ENCODE data around the gene TMEM132E. TPM values are rescaled to one million over a fixed set of nuclear protein-coding genes. Genes with fewer than 3 reads are reported as not detected.

The TMEM132E gene
- total RNA-seq, 3 donors from 2014 or later (not counting 1 experiment from before 2014, with no cell fraction given), result 0.05 to 0.08 TPM; not detected in 1

DNA sequence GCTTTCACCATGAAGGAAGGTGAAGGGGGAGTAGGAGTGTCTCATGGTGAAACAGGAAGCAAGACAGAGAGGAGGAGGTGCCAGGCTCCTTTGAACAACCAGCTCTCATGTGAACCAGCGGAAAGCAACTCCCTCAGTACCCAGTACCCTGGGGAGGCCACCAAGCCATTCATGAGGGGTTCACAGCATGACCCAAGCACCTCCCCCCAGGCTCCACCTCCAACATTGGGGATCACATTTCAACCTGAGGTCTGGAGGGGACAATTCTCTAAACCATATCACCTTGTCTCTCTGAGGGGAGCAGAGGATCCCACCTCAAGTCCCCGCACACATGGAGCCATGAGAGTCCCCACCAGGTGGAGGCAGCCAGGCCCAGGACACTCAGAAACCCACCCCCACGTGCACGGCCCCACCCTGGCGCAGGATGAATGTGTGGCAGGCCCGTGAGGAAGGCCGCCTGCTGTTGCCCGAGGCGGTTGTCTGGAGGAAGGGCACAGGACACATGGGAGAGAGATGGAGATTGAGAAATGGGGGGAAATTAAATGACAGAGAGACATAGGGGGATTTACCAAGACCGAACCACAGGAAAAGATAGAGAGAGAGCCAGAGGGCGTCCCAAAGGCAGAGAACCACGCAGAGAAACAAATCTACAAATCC lies 85.9 kb downstream of the TMEM132E start:
- no peak overlapping the region for H3K4me3 Mint-ChIP-seq
- H3K27ac ChIP-seq (ENCODE audit: low read length), result no peak overlapping the region
- peaks cover 16 to 24% of the 10 kb centered on the region in 2 donors for H3K27me3 Mint-ChIP-seq (ENCODE audit: low read depth in 2 of 2)
- no peaks in the 10 kb centered on the region for H3K9me3 Mint-ChIP-seq
- peaks cover 0 to 6% of the 10 kb centered on the region in 2 donors for H3K4me1 Mint-ChIP-seq
- WGBS (ENCODE audit: insufficient coverage), result 59% methylated on average over 11 of the region's 12 CpGs
- H3K27ac Mint-ChIP-seq, result no peak overlapping the region
- no peaks in the 10 kb centered on the region for H3K9me3 ChIP-seq (ENCODE audit: control insufficient read depth, insufficient read depth, low read length)
- H3K36me3 Mint-ChIP-seq, result no peaks in the 10 kb centered on the region
- intact Hi-C loops (cut with micrococcal nuclease), result no loop called here
- no peaks in the 10 kb centered on the region for H3K36me3 ChIP-seq (ENCODE audit: control insufficient read depth, insufficient read depth, low read length)
- DNase-seq (peak in 1 of 2 donors; percentile 17), ATAC-seq (no peak)
- peaks cover 2% of the 10 kb centered on the region for H3K27me3 ChIP-seq (ENCODE audit: control insufficient read depth, insufficient read depth, low read length)
- H3K4me3 ChIP-seq (ENCODE audit: low read length), result no peak overlapping the region
- TF ChIP-seq, protein P1, sequence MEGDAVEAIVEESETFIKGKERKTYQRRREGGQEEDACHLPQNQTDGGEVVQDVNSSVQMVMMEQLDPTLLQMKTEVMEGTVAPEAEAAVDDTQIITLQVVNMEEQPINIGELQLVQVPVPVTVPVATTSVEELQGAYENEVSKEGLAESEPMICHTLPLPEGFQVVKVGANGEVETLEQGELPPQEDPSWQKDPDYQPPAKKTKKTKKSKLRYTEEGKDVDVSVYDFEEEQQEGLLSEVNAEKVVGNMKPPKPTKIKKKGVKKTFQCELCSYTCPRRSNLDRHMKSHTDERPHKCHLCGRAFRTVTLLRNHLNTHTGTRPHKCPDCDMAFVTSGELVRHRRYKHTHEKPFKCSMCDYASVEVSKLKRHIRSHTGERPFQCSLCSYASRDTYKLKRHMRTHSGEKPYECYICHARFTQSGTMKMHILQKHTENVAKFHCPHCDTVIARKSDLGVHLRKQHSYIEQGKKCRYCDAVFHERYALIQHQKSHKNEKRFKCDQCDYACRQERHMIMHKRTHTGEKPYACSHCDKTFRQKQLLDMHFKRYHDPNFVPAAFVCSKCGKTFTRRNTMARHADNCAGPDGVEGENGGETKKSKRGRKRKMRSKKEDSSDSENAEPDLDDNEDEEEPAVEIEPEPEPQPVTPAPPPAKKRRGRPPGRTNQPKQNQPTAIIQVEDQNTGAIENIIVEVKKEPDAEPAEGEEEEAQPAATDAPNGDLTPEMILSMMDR (IDR thresholded peaks at IDR 0.05), result no peak
- H3K4me1 ChIP-seq (ENCODE audit: control insufficient read depth, insufficient read depth, low read length), result no peaks in the 10 kb centered on the region

DNA sequence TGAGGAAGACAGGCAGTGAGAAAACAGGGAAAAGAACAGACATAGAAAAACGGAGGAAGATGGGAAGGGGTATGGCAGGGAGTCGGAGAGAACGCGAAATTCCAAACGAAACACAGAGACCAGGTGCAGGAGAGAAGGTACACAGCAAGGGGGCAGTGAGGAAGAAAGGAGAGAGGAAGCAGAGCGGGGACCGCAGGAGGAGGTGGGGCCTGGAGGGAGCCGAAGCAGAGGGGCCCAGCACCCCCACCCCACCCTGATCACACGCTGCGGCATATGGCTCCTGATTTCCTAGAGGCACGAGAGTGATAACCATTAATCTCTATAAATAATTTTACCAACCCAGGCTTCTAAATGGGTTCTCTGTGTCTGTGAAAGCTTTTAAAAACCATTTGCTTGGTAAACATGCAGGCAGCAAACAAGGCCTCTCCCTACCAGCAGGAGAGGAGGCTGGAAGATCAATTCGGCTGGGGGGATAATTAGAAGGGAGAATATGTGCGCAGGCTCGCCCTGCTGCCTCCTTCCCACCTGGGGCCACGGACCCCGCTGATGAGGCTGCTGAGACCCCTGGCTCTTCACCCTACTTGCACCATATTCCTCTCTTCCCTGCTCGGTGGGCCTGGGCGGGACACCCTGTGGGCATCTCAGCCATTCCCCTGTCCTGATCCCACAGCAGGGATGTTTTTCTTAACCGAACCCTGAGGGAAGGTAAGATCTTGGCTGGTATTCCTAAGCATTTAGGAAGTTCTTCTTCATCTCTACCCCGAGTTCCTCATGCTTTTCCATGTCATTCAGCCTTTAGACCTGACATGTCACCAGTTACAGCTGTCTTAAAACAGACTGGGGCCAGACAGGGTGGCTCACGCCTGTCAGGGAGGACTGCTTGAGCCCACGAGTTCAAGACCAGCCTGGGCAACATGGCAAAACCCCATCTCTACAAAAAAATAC lies 86.7 kb downstream of the TMEM132E start:
- ATAC-seq, result no peak
- Histone ChIP-seq H3K4me3 (ENCODE audit: low read length) (no peak overlapping the region), H3K4me1 (ENCODE audit: control insufficient read depth, insufficient read depth, low read length) (no peaks in the 10 kb centered on the region), H3K27ac (ENCODE audit: low read length) (no peak overlapping the region), H3K36me3 (ENCODE audit: control insufficient read depth, insufficient read depth, low read length) (no peaks in the 10 kb centered on the region), H3K9me3 (ENCODE audit: control insufficient read depth, insufficient read depth, low read length) (no peaks in the 10 kb centered on the region), H3K27me3 (ENCODE audit: control insufficient read depth, insufficient read depth, low read length) (peaks cover 2% of the 10 kb centered on the region)
- H3K27me3 Mint-ChIP-seq (ENCODE audit: low read depth in 2 of 2), result peaks cover 16 to 24% of the 10 kb centered on the region in 2 donors
- H3K4me3 Mint-ChIP-seq, result no peak overlapping the region
- 49% methylated on average over 21 of the region's 22 CpGs for WGBS (ENCODE audit: insufficient coverage)
- TF ChIP-seq, protein P1 (IDR thresholded peaks at IDR 0.05), result no peak
- H3K4me1 Mint-ChIP-seq, result peaks cover 0 to 6% of the 10 kb centered on the region in 2 donors
- intact Hi-C loops (cut with micrococcal nuclease), result no loop called here
- DNase-seq, result no peak
- H3K27ac Mint-ChIP-seq, result no peak overlapping the region
- no peaks in the 10 kb centered on the region for H3K36me3 Mint-ChIP-seq
- H3K9me3 Mint-ChIP-seq, result no peaks in the 10 kb centered on the region

DNA sequence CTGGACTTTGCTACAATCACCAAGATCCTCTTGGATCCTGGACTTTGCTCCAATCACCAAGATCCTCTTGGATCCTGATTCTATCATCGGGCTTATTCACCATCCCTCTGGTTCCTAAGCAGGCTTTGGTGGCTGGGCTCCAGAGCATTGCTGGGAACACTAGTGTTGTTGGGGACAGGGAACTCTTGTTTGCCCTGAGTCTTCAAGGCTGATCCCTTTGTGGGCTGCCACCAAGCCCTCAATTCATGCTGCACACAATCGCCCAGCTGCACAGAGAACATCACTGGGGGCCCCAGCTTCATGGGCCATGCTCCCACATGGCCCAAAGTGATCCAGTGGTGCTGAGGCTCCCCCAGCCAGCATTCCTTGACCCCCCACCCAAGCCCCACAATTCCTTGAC lies 88.3 kb downstream of the TMEM132E start:
- TF ChIP-seq, protein P1 (IDR thresholded peaks at IDR 0.05), result no peak
- Histone ChIP-seq H3K4me3 (ENCODE audit: low read length) (no peak overlapping the region), H3K27ac (ENCODE audit: low read length) (no peak overlapping the region), H3K36me3 (ENCODE audit: control insufficient read depth, insufficient read depth, low read length) (no peaks in the 10 kb centered on the region), H3K27me3 (ENCODE audit: control insufficient read depth, insufficient read depth, low read length) (peaks cover 2% of the 10 kb centered on the region), H3K4me1 (ENCODE audit: control insufficient read depth, insufficient read depth, low read length) (no peaks in the 10 kb centered on the region), H3K9me3 (ENCODE audit: control insufficient read depth, insufficient read depth, low read length) (no peaks in the 10 kb centered on the region)
- intact Hi-C loops (cut with micrococcal nuclease), result no loop called here
- H3K4me1 Mint-ChIP-seq, result peaks cover 0 to 6% of the 10 kb centered on the region in 2 donors
- H3K36me3 Mint-ChIP-seq, result no peaks in the 10 kb centered on the region
- no peak overlapping the region for H3K4me3 Mint-ChIP-seq
- 79% methylated on average over 2 of the region's 2 CpGs for WGBS (ENCODE audit: insufficient coverage)
- no peak for ATAC-seq
- no peaks in the 10 kb centered on the region for H3K9me3 Mint-ChIP-seq
- no peak for DNase-seq
- peaks cover 16 to 21% of the 10 kb centered on the region in 2 donors for H3K27me3 Mint-ChIP-seq (ENCODE audit: low read depth in 2 of 2)
- H3K27ac Mint-ChIP-seq, result no peak overlapping the region
